OCI-LY1 (cell line): ENCODE measurements around the gene MAP3K19.

ENCODE experiments used
- H2AFZ ChIP-seq: fragments of 200-600 bp; sonication (generic), shearing (Covaris generic); 2 replicates; pipeline ENCODE4 v1.6.0; 2014; ENCODE audit warnings: antibody characterized with exemption, mild to moderate bottlenecking, low read length
- H3F3A ChIP-seq: fragments of 200-600 bp; sonication (generic), shearing (Covaris generic); 2 replicates; pipeline ENCODE4 v1.6.0; 2014; ENCODE audit warnings: mild to moderate bottlenecking, antibody characterized with exemption, low read length, moderate library complexity; ENCODE audit not compliant: insufficient read depth
- H3K27ac ChIP-seq: fragments of 200-600 bp; sonication (generic); 2 replicates; pipeline ENCODE4 v1.5.1; 2014; ENCODE audit warnings: low read length, mixed run types, mild to moderate bottlenecking, low read depth; ENCODE audit not compliant: poor library complexity, severe bottlenecking
- H3K27me3 ChIP-seq: fragments of 200-600 bp; sonication (generic); 2 replicates; pipeline ENCODE4 v1.6.0; 2014; ENCODE audit warnings: antibody characterized with exemption, mild to moderate bottlenecking, low read length, moderate library complexity; ENCODE audit not compliant: insufficient read depth
- H3K36me3 ChIP-seq: fragments of 200-600 bp; sonication (generic); 2 replicates; pipeline ENCODE4 v1.6.1; 2014; ENCODE audit warnings: mild to moderate bottlenecking, antibody characterized with exemption, low read length, moderate library complexity, mixed read lengths; ENCODE audit not compliant: insufficient read depth
- H3K4me1 ChIP-seq: fragments of 200-600 bp; sonication (generic); 2 replicates; pipeline ENCODE4 v1.5.1; 2014; ENCODE audit warnings: mild to moderate bottlenecking, low read length, moderate library complexity; ENCODE audit not compliant: insufficient read depth, severe bottlenecking
- H3K4me2 ChIP-seq: fragments of 200-600 bp; sonication (generic), shearing (Covaris generic); 2 replicates; pipeline ENCODE4 v1.6.1; 2014; ENCODE audit warnings: low read length
- H3K4me3 ChIP-seq: fragments of 200-600 bp; sonication (generic); 2 replicates; pipeline ENCODE4 v1.5.1; 2014; ENCODE audit warnings: low read length, low read depth, mild to moderate bottlenecking, mixed read lengths; ENCODE audit not compliant: poor library complexity, severe bottlenecking
- H3K79me2 ChIP-seq: fragments of 200-600 bp; shearing (Covaris generic); 2 replicates; pipeline ENCODE4 v1.6.1; 2016; ENCODE audit warnings: mixed run types, low read length, mixed read lengths; ENCODE audit not compliant: insufficient read depth
- H3K9ac ChIP-seq: fragments of 200-600 bp; sonication (generic), shearing (Covaris generic); 2 replicates; pipeline ENCODE4 v1.6.1; 2014; ENCODE audit warnings: mild to moderate bottlenecking, low read length, mixed read lengths
- H3K9me2 ChIP-seq: fragments of 200-600 bp; sonication (generic), shearing (Covaris generic); 2 replicates; pipeline ENCODE4 v1.6.1; 2014; ENCODE audit warnings: low read depth, mild to moderate bottlenecking, low read length, mixed read lengths
- H3K9me3 ChIP-seq: fragments of 200-600 bp; shearing (Covaris generic); 2 replicates; pipeline ENCODE4 v1.6.1; 2014; ENCODE audit warnings: low read length, mixed read lengths
- H4K20me1 ChIP-seq: fragments of 200-600 bp; sonication (generic), shearing (Covaris generic); 2 replicates; pipeline ENCODE4 v1.6.0; 2016; ENCODE audit warnings: mild to moderate bottlenecking, low read length; ENCODE audit not compliant: insufficient read depth
- CTCF ChIP-seq: fragments of 200-600 bp; sonication (generic), shearing (Covaris generic); IDR thresholded peaks from 2 replicates; pipeline ENCODE4 v1.5.1; 2017; ENCODE audit warnings: mild to moderate bottlenecking, antibody characterized with exemption, low read length, moderate library complexity, mixed read lengths
- EZH2 ChIP-seq: fragments of 200-600 bp; sonication (generic), shearing (Covaris generic); IDR thresholded peaks from 2 replicates; pipeline ENCODE4 v1.8.0; 2017; ENCODE audit warnings: borderline replicate concordance, mixed run types, mild to moderate bottlenecking, antibody characterized with exemption, low read length, moderate library complexity, mixed read lengths

The MAP3K19 gene

GRCh38 chr2:135050132-135050531 lies 2.9 kb upstream of the MAP3K19 start:
- no peak overlapping the region for H3K4me3 ChIP-seq
- H3K4me2 ChIP-seq = no peak overlapping the region
- no peak overlapping the region for H3K9ac ChIP-seq
- no peaks in the 10 kb centered on the region for H3K27me3 ChIP-seq
- no peak overlapping the region for H3K27ac ChIP-seq
- no peak for TF ChIP-seq EZH2
- no peak for TF ChIP-seq CTCF
- peaks cover 26% of the 10 kb centered on the region for H3K79me2 ChIP-seq
- peaks cover 10% of the 10 kb centered on the region; the same call in 1 of the 2 replicates for H3K36me3 ChIP-seq
- no peaks in the 10 kb centered on the region for H3K9me2 ChIP-seq
- peaks cover 28% of the 10 kb centered on the region for H3K4me1 ChIP-seq
- no peaks in the 10 kb centered on the region for H3F3A ChIP-seq
- no peak overlapping the region for H2AFZ ChIP-seq
- no peaks in the 10 kb centered on the region for H3K9me3 ChIP-seq
- H4K20me1 ChIP-seq = no peaks in the 10 kb centered on the region

GRCh38 chr2:135048122-135048521 lies 875 bp upstream of the MAP3K19 start:
- no peak for TF ChIP-seq EZH2
- no peak for TF ChIP-seq CTCF

DNA sequence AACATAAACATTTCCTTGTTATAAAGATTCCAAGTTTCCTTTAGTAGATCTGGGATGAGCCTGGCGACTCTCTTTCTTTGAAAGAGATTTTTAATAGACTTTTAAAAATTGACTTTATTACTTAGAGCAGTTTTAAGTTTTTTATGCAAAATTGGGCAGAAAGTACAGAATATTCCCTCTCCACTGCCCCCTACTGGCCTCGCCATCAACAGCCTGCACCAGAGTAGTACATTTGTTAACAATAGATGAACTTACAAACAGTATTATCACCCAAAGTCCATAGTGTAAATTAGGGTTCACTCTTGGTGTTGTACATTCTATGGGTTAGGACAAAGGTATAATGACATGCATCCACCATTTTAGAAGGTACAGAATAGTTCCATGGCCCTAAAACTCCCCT lies 3.9 kb downstream of the MAP3K19 start:
- TF ChIP-seq CTCF (peak; percentile 76), EZH2 (no peak)
- no peak overlapping the region for H3K9ac ChIP-seq
- no peak overlapping the region for H3K4me2 ChIP-seq
- no peaks in the 10 kb centered on the region for H3F3A ChIP-seq
- H2AFZ ChIP-seq = no peak overlapping the region
- H3K36me3 ChIP-seq = no peaks in the 10 kb centered on the region
- no peaks in the 10 kb centered on the region for H3K4me1 ChIP-seq
- no peaks in the 10 kb centered on the region for H3K9me3 ChIP-seq
- H3K79me2 ChIP-seq = no peaks in the 10 kb centered on the region
- H3K27ac ChIP-seq = no peak overlapping the region
- H3K27me3 ChIP-seq = no peaks in the 10 kb centered on the region
- H3K9me2 ChIP-seq = no peaks in the 10 kb centered on the region
- no peaks in the 10 kb centered on the region for H4K20me1 ChIP-seq
- H3K4me3 ChIP-seq = no peak overlapping the region

More at GRCh38 chr2:135048122-135048521, 875 bp upstream of the MAP3K19 start:
- Histone ChIP-seq H2AFZ (no peak overlapping the region), H3K9ac (no peak overlapping the region), H4K20me1 (no peaks in the 10 kb centered on the region), H3K27ac (no peak overlapping the region), H3K9me3 (no peaks in the 10 kb centered on the region), H3K4me2 (no peak overlapping the region), H3F3A (no peaks in the 10 kb centered on the region), H3K4me3 (no peak overlapping the region), H3K27me3 (no peaks in the 10 kb centered on the region), H3K36me3 (no peaks in the 10 kb centered on the region), H3K4me1 (peaks cover 8% of the 10 kb centered on the region), H3K79me2 (peaks cover 6% of the 10 kb centered on the region), H3K9me2 (no peaks in the 10 kb centered on the region)
